ENCODE measurements around the gene GOLGA6D.
A peak's percentile ranks its signal among the peaks of the same experiment; 100 is the strongest.
"Not testable (repeated sequence)": the region's sequence is repeated elsewhere in the genome, so short reads cannot be mapped to it uniquely, and the experiment has no call there.

Gene GOLGA6D

GRCh38 chr15:75333654-75334419 is 51.2 kb downstream of the GOLGA6D start:
- H3K4me2 ChIP-seq (ENCODE audit: low read length, poor library complexity, severe bottlenecking); H3K9ac ChIP-seq (ENCODE audit: low read length); H2AFZ ChIP-seq (ENCODE audit: low read depth, low read length); H3K27ac ChIP-seq (ENCODE audit: low read length, poor library complexity, severe bottlenecking); H3K9me3 ChIP-seq (ENCODE audit: control insufficient read depth, low read length); H3K36me3 ChIP-seq (ENCODE audit: control insufficient read depth in 1 of 2, insufficient read depth in 2 of 2, low read depth in 1 of 2, low read length in 2 of 2); H4K8ac ChIP-seq (ENCODE audit: low read length); H2BK5ac ChIP-seq (ENCODE audit: low read depth, low read length, poor library complexity, severe bottlenecking); H3K14ac ChIP-seq (ENCODE audit: low read length in 2 of 2); H3K4me1 ChIP-seq (ENCODE audit: control insufficient read depth, insufficient read depth, low read depth, low read length); H2BK12ac ChIP-seq (ENCODE audit: low read length in 2 of 2); H2BK120ac ChIP-seq (ENCODE audit: low read depth, low read length); H2AK5ac ChIP-seq (ENCODE audit: low read length, severe bottlenecking); H3K4ac ChIP-seq (ENCODE audit: low read depth in 1 of 2, low read length in 2 of 2); H4K91ac ChIP-seq (ENCODE audit: low read length); H3K23ac ChIP-seq (ENCODE audit: low read length in 2 of 2); H2BK15ac ChIP-seq (ENCODE audit: low read depth, poor library complexity, severe bottlenecking); H3K18ac ChIP-seq (ENCODE audit: low read depth in 1 of 2, low read length in 2 of 2); H3K4me3 ChIP-seq (ENCODE audit: insufficient read depth in 1 of 2, low read depth in 1 of 2, low read length in 2 of 2); DNase-seq; H3K27me3 ChIP-seq (ENCODE audit: control insufficient read depth in 1 of 2, insufficient read depth in 1 of 2, low read length in 2 of 2): not testable (repeated sequence)
- H3K79me1 ChIP-seq (replicated peaks; ENCODE audit: low read length, poor library complexity, severe bottlenecking): peaks cover 13% of the 10 kb centered on the region
- WGBS: 94% methylated on average over 13 of the region's 15 CpGs

GRCh38 chr15:75335313-75335704 is 52.7 kb downstream of the GOLGA6D start:
- Histone ChIP-seq H3K27me3 (ENCODE audit: control insufficient read depth in 1 of 2, insufficient read depth in 1 of 2, low read length in 2 of 2) (no peaks in the 10 kb centered on the region), H3K9ac (ENCODE audit: low read length) (peak overlapping the region; percentile 95), H2BK12ac (ENCODE audit: low read length in 2 of 2) (no peak overlapping the region), H3K79me1 (replicated peaks; ENCODE audit: low read length, poor library complexity, severe bottlenecking) (peaks cover 15% of the 10 kb centered on the region), H2BK15ac (ENCODE audit: low read depth, poor library complexity, severe bottlenecking) (no peak overlapping the region), H3K27ac (ENCODE audit: low read length, poor library complexity, severe bottlenecking) (no peak overlapping the region), H2BK120ac (ENCODE audit: low read depth, low read length) (no peak overlapping the region), H3K4me2 (ENCODE audit: low read length, poor library complexity, severe bottlenecking) (peak overlapping the region; percentile 68), H3K4me3 (ENCODE audit: insufficient read depth in 1 of 2, low read depth in 1 of 2, low read length in 2 of 2) (peak overlapping the region in 1 of 2 experiments; percentile 95), H3K18ac (ENCODE audit: low read depth in 1 of 2, low read length in 2 of 2) (no peak overlapping the region), H3K4ac (ENCODE audit: low read depth in 1 of 2, low read length in 2 of 2) (no peak overlapping the region), H3K9me3 (ENCODE audit: control insufficient read depth, low read length) (no peaks in the 10 kb centered on the region), H3K23ac (ENCODE audit: low read length in 2 of 2) (no peak overlapping the region), H2BK5ac (ENCODE audit: low read depth, low read length, poor library complexity, severe bottlenecking) (no peak overlapping the region), H3K36me3 (ENCODE audit: control insufficient read depth in 1 of 2, insufficient read depth in 2 of 2, low read depth in 1 of 2, low read length in 2 of 2) (peaks cover 20% of the 10 kb centered on the region in 2 experiments), H4K8ac (ENCODE audit: low read length) (no peak overlapping the region), H3K14ac (ENCODE audit: low read length in 2 of 2) (no peak overlapping the region), H4K91ac (ENCODE audit: low read length) (no peak overlapping the region), H3K4me1 (ENCODE audit: control insufficient read depth, insufficient read depth, low read depth, low read length) (peaks cover 13% of the 10 kb centered on the region), H2AFZ (ENCODE audit: low read depth, low read length) (no peak overlapping the region), H2AK5ac (ENCODE audit: low read length, severe bottlenecking) (no peak overlapping the region)
- DNase-seq: no peak
- 43% methylated on average over 1 of the region's 3 CpGs for WGBS

- H3K27ac ChIP-seq (ENCODE audit: low read length, poor library complexity, severe bottlenecking): no peak within 1 kb of the TSS
- H3K9me3 ChIP-seq (ENCODE audit: control insufficient read depth, low read length): no peaks in the 10 kb centered on the region
- peak within 1 kb of the TSS in 1 of 2 experiments; percentile 40 for H3K4ac ChIP-seq (ENCODE audit: low read depth in 1 of 2, low read length in 2 of 2)
- peaks cover 13% of the 10 kb centered on the region for H3K4me1 ChIP-seq (ENCODE audit: control insufficient read depth, insufficient read depth, low read depth, low read length)
- peak within 1 kb of the TSS; percentile 95 for H3K9ac ChIP-seq (ENCODE audit: low read length)
- H3K4me3 ChIP-seq (ENCODE audit: insufficient read depth in 1 of 2, low read depth in 1 of 2, low read length in 2 of 2): peak within 1 kb of the TSS; percentile 59 to 95
- no peak within 1 kb of the TSS for H4K91ac ChIP-seq (ENCODE audit: low read length)
- peak within 1 kb of the TSS; percentile 19 for H2AK5ac ChIP-seq (ENCODE audit: low read length, severe bottlenecking)
- H3K4me2 ChIP-seq (ENCODE audit: low read length, poor library complexity, severe bottlenecking): peak within 1 kb of the TSS; percentile 68
- H2BK12ac ChIP-seq (ENCODE audit: low read length in 2 of 2): no peak within 1 kb of the TSS
- H3K18ac ChIP-seq (ENCODE audit: low read depth in 1 of 2, low read length in 2 of 2): peak within 1 kb of the TSS in 1 of 2 experiments; percentile 41
- peak; percentile 95 for DNase-seq
- H2BK5ac ChIP-seq (ENCODE audit: low read depth, low read length, poor library complexity, severe bottlenecking): no peak within 1 kb of the TSS
- no peak within 1 kb of the TSS for H3K14ac ChIP-seq (ENCODE audit: low read length in 2 of 2)
- peaks cover 15% of the 10 kb centered on the region for H3K79me1 ChIP-seq (replicated peaks; ENCODE audit: low read length, poor library complexity, severe bottlenecking)
- H3K36me3 ChIP-seq (ENCODE audit: control insufficient read depth in 1 of 2, insufficient read depth in 2 of 2, low read depth in 1 of 2, low read length in 2 of 2): peaks cover 24 to 25% of the 10 kb centered on the region in 2 experiments
- no peaks in the 10 kb centered on the region for H3K27me3 ChIP-seq (ENCODE audit: control insufficient read depth in 1 of 2, insufficient read depth in 1 of 2, low read length in 2 of 2)
- peak within 1 kb of the TSS; percentile 11 for H2BK120ac ChIP-seq (ENCODE audit: low read depth, low read length)
- H4K8ac ChIP-seq (ENCODE audit: low read length): peak within 1 kb of the TSS; percentile 79
- WGBS: 3% methylated on average over 42 of the region's 42 CpGs
- no peak within 1 kb of the TSS for H3K23ac ChIP-seq (ENCODE audit: low read length in 2 of 2)
- no peak within 1 kb of the TSS for H2BK15ac ChIP-seq (ENCODE audit: low read depth, poor library complexity, severe bottlenecking)
- peak within 1 kb of the TSS; percentile 2 for H2AFZ ChIP-seq (ENCODE audit: low read depth, low read length)
Measured at GRCh38 chr15:75335705-75336355, 53.2 kb downstream of the GOLGA6D start, which contains the start of gene COMMD4. COMMD4 (plus strand) TSS chr15:75336063; CDS start chr15:75336090, 27 bp downstream.

GRCh38 chr15:75338661-75339240 is 56.1 kb downstream of the GOLGA6D start:
- 96% methylated on average over 10 of the region's 11 CpGs for WGBS
- Histone ChIP-seq H3K27ac (ENCODE audit: low read length, poor library complexity, severe bottlenecking) (no peak overlapping the region), H3K18ac (ENCODE audit: low read depth in 1 of 2, low read length in 2 of 2) (no peak overlapping the region), H3K4ac (ENCODE audit: low read depth in 1 of 2, low read length in 2 of 2) (no peak overlapping the region), H3K9me3 (ENCODE audit: control insufficient read depth, low read length) (no peaks in the 10 kb centered on the region), H4K91ac (ENCODE audit: low read length) (no peak overlapping the region), H2BK120ac (ENCODE audit: low read depth, low read length) (no peak overlapping the region), H2AFZ (ENCODE audit: low read depth, low read length) (no peak overlapping the region), H4K8ac (ENCODE audit: low read length) (no peak overlapping the region), H3K4me1 (ENCODE audit: control insufficient read depth, insufficient read depth, low read depth, low read length) (peaks cover 13% of the 10 kb centered on the region), H3K4me3 (ENCODE audit: insufficient read depth in 1 of 2, low read depth in 1 of 2, low read length in 2 of 2) (no peak overlapping the region), H3K23ac (ENCODE audit: low read length in 2 of 2) (no peak overlapping the region), H2BK15ac (ENCODE audit: low read depth, poor library complexity, severe bottlenecking) (no peak overlapping the region), H2AK5ac (ENCODE audit: low read length, severe bottlenecking) (no peak overlapping the region), H2BK12ac (ENCODE audit: low read length in 2 of 2) (no peak overlapping the region), H3K79me1 (replicated peaks; ENCODE audit: low read length, poor library complexity, severe bottlenecking) (peaks cover 15% of the 10 kb centered on the region), H3K27me3 (ENCODE audit: control insufficient read depth in 1 of 2, insufficient read depth in 1 of 2, low read length in 2 of 2) (no peaks in the 10 kb centered on the region), H3K36me3 (ENCODE audit: control insufficient read depth in 1 of 2, insufficient read depth in 2 of 2, low read depth in 1 of 2, low read length in 2 of 2) (peaks cover 28 to 34% of the 10 kb centered on the region in 2 experiments), H3K14ac (ENCODE audit: low read length in 2 of 2) (no peak overlapping the region), H3K4me2 (ENCODE audit: low read length, poor library complexity, severe bottlenecking) (no peak overlapping the region), H2BK5ac (ENCODE audit: low read depth, low read length, poor library complexity, severe bottlenecking) (no peak overlapping the region), H3K9ac (ENCODE audit: low read length) (no peak overlapping the region)
- DNase-seq: no peak
